Keratinocyte (primary cell): ENCODE data around the gene PRRC2B. TPM values are rescaled to one million over a fixed set of nuclear protein-coding genes. Genes with fewer than 3 reads are reported as not detected.

ENCODE experiments used
- DNase-seq: peaks from one replicate; pipeline ENCODE4 v3.0.0-alpha.2; 2011; ENCODE audit warnings: low read depth, missing footprints, low spot score
- FAIRE-seq: peaks from 2 replicates; lab custom pipeline; 2011; peaks lifted over from hg19 to GRCh38; lab: Jason Lieb, UNC
- H2AFZ ChIP-seq: 2 replicates; pipeline ENCODE4 v1.6.0; 2012; ENCODE audit warnings: low read length, control low read depth, inconsistent platforms; ENCODE audit not compliant: control insufficient read depth
- H3K27ac ChIP-seq: 2 replicates; pipeline ENCODE4 v1.5.1; 2011; ENCODE audit warnings: low read length; ENCODE audit not compliant: control insufficient read depth, insufficient read depth
- H3K27me3 ChIP-seq: 3 replicates; pipeline ENCODE4 v1.6.0; 2011; ENCODE audit warnings: low read length; ENCODE audit not compliant: control insufficient read depth, insufficient read depth; ENCODE audit errors: extremely low read depth
- H3K36me3 ChIP-seq, 2 experiments: 2 replicates in 1 of 2; 3 replicates in 1 of 2; pipeline ENCODE4 v1.5.1; 2011; ENCODE audit warnings: low read length in 2 of 2, mild to moderate bottlenecking in 1 of 2; ENCODE audit not compliant: control insufficient read depth in 2 of 2, insufficient read depth in 2 of 2; ENCODE audit errors: extremely low read depth in 1 of 2
- H3K4me1 ChIP-seq: 3 replicates; pipeline ENCODE4 v1.5.1; 2011; ENCODE audit warnings: low read length; ENCODE audit not compliant: control insufficient read depth, insufficient read depth; ENCODE audit errors: extremely low read depth
- H3K4me2 ChIP-seq: 3 replicates; pipeline ENCODE4 v1.6.0; 2011; ENCODE audit warnings: low read depth, low read length; ENCODE audit not compliant: control insufficient read depth, insufficient read depth; ENCODE audit errors: extremely low read depth
- H3K4me3 ChIP-seq, 3 experiments: fragments of 200-600 bp in 1 of 3; sonication (generic) in 1 of 3; 2 replicates in 2 of 3; 3 replicates in 1 of 3; pipeline ENCODE4 v1.5.1; 2011 to 2016; ENCODE audit warnings: low read length in 3 of 3, mild to moderate bottlenecking in 3 of 3, control low read depth in 2 of 3, inconsistent platforms in 1 of 3, low read depth in 1 of 3, mixed read lengths in 1 of 3, mixed run types in 1 of 3, moderate library complexity in 1 of 3; ENCODE audit not compliant: control insufficient read depth in 2 of 3, insufficient read depth in 2 of 3; ENCODE audit errors: extremely low read depth in 1 of 3
- H3K79me2 ChIP-seq: 2 replicates; pipeline ENCODE4 v1.6.0; 2012; ENCODE audit warnings: low read length; ENCODE audit not compliant: control insufficient read depth, insufficient read depth
- H3K9ac ChIP-seq: 3 replicates; pipeline ENCODE4 v1.6.0; 2011; ENCODE audit warnings: low read length; ENCODE audit not compliant: control insufficient read depth, insufficient read depth; ENCODE audit errors: extremely low read depth
- H3K9me1 ChIP-seq: 3 replicates; pipeline ENCODE4 v1.6.0; 2011; ENCODE audit warnings: low read length; ENCODE audit not compliant: control insufficient read depth, insufficient read depth; ENCODE audit errors: extremely low read depth
- H3K9me3 ChIP-seq: 2 replicates; pipeline ENCODE4 v1.5.1; 2012; ENCODE audit warnings: low read depth, low read length; ENCODE audit not compliant: control insufficient read depth
- H4K20me1 ChIP-seq: 3 replicates; pipeline ENCODE4 v1.6.0; 2011; ENCODE audit warnings: low read length; ENCODE audit not compliant: control insufficient read depth, insufficient read depth; ENCODE audit errors: extremely low read depth
- EZH2 ChIP-seq: IDR thresholded peaks from one replicate; pipeline ENCODE4 v1.6.1; 2012; ENCODE audit warnings: inconsistent platforms, mild to moderate bottlenecking, low read length, moderate library complexity
- dilution Hi-C: fragments of 300-500 bp; cut with MboI; formaldehyde crosslinking; loops from one replicate; pipeline ENCODE4 v1.7.0; 2020; ENCODE audit warnings: low sequenced_read_pairs; ENCODE audit not compliant: extremely low pct_ligation_motif_present
- polyA plus RNA-seq, 5 experiments: library from polyadenylated mRNA; depleted of rRNA in 3 of 5; stranded (reverse) in 3 of 5; stranded (forward) in 1 of 5; unstranded in 1 of 5; fragments of >200 nt; gene quantifications; 1 replicate in 1 of 5; 2 replicates in 3 of 5; 3 replicates in 1 of 5; pipeline versions ENCODE4 v1.2.1 to v1.2.3, GENCODE V29; 2011 to 2012; ENCODE audit warnings: missing spikeins in 2 of 5, low read depth in 1 of 5, low replicate concordance in 1 of 5
- TF ChIP-seq, protein P1 (sequence below), 3 experiments: IDR thresholded peaks in 1 of 3; conservative IDR thresholded peaks in 1 of 3; optimal IDR thresholded peaks in 1 of 3; 2 replicates in 2 of 3; 3 replicates in 1 of 3; pipeline versions ENCODE3 to v1.5.1; 2011; ENCODE audit warnings: low read length in 3 of 3, mild to moderate bottlenecking in 3 of 3, moderate library complexity in 2 of 3, control low read depth in 1 of 3, inconsistent platforms in 1 of 3; ENCODE audit not compliant: insufficient read depth in 2 of 3; ENCODE audit errors: extremely low read depth in 1 of 3

Gene PRRC2B
- polyA plus RNA-seq, 1 donor (not counting 4 experiments of a cell fraction or from before 2014, with no cell fraction given) = 20.8 TPM

DNA sequence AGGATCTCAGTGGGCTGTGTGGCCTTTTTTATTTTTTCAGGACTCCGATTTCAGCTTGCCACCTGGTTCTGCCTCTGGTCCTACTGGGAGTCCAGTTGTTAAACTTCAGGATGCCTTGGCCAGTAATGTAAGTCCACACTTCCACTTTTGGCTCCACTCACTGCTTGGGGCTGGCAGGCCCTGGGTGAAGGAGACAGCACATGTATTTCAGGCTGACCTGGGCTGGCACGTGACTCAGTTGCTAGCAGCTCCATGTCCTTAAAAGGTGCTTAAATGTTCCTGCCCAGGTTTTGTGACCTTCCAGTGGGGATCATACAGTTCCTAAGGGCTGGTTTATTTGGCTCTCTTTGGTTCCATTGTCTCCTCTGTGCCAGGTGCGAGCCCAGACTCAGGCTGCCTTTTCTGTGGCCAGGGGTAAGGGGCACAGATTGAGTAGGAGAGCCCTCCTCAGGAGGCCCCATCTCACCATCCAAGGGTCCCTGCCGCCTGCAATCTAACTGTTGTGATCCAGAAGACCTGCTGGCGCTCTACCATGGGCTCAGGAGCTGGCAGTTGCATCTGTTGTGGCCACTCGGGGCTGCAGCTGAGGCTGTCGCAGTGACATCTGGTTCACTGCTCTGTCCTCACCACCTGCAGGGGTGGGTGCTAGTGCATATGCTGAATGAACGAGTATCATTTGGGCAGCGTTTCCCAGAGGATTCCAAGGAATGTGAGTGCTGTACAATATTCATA, 89.6 kb downstream of the PRRC2B start:
- peaks cover 7% of the 10 kb centered on the region for H4K20me1 ChIP-seq

DNA sequence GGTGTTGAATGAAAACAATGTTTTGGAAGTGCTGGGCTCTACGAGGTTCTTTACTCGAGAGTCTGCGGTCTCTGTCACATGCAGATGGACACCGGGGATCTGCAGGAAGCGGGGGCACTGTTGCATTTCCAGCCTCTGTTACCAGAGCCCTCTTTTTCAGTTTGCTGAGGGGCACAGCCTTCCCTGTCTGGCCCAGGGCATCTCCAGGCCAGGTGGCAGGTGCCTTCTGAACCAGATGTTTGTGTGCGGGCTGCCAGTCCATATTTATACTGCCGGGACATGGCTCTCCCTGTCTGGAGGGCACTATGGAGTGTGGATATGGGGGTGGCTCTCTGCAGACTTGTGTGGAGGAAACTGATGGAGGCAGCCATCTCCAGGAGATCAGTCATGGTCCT, 90.2 kb downstream of the PRRC2B start:
- no peak overlapping the region for H3K9ac ChIP-seq
- H3K4me1 ChIP-seq = peaks cover 4% of the 10 kb centered on the region
- peaks cover 4% of the 10 kb centered on the region for H3K79me2 ChIP-seq
- H3K9me1 ChIP-seq = no peaks in the 10 kb centered on the region
- peaks cover 4% of the 10 kb centered on the region for H4K20me1 ChIP-seq
- no peak overlapping the region for H3K4me3 ChIP-seq
- H3K9me3 ChIP-seq = no peaks in the 10 kb centered on the region
- peaks cover 72 to 73% of the 10 kb centered on the region in 2 experiments for H3K36me3 ChIP-seq
- dilution Hi-C loops = no loop called here
- FAIRE-seq (no peak), DNase-seq (no peak)
- TF ChIP-seq EZH2 = no peak
- TF ChIP-seq, protein P1, sequence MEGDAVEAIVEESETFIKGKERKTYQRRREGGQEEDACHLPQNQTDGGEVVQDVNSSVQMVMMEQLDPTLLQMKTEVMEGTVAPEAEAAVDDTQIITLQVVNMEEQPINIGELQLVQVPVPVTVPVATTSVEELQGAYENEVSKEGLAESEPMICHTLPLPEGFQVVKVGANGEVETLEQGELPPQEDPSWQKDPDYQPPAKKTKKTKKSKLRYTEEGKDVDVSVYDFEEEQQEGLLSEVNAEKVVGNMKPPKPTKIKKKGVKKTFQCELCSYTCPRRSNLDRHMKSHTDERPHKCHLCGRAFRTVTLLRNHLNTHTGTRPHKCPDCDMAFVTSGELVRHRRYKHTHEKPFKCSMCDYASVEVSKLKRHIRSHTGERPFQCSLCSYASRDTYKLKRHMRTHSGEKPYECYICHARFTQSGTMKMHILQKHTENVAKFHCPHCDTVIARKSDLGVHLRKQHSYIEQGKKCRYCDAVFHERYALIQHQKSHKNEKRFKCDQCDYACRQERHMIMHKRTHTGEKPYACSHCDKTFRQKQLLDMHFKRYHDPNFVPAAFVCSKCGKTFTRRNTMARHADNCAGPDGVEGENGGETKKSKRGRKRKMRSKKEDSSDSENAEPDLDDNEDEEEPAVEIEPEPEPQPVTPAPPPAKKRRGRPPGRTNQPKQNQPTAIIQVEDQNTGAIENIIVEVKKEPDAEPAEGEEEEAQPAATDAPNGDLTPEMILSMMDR (optimal IDR thresholded peaks at IDR 0.05 in 1 of 3, IDR thresholded peaks at IDR 0.05 in 1 of 3, conservative IDR thresholded peaks at IDR 0.05 in 1 of 3; ENCODE audit: extremely low read depth in 1 of 3, insufficient read depth in 2 of 3, low read length in 3 of 3) = no peak
- H2AFZ ChIP-seq = no peak overlapping the region
- H3K27me3 ChIP-seq = no peaks in the 10 kb centered on the region
- no peak overlapping the region for H3K4me2 ChIP-seq
- no peak overlapping the region for H3K27ac ChIP-seq

More for the DNA sequence above, 89.6 kb downstream of the PRRC2B start:
- Histone ChIP-seq H2AFZ (no peak overlapping the region), H3K4me3 (no peak overlapping the region), H3K4me1 (peaks cover 4% of the 10 kb centered on the region), H3K36me3 (peaks cover 72 to 74% of the 10 kb centered on the region in 2 experiments), H3K9me1 (no peaks in the 10 kb centered on the region), H3K9ac (no peak overlapping the region), H3K9me3 (no peaks in the 10 kb centered on the region), H3K79me2 (peaks cover 7% of the 10 kb centered on the region), H3K4me2 (no peak overlapping the region), H3K27ac (no peak overlapping the region), H3K27me3 (no peaks in the 10 kb centered on the region)
- TF ChIP-seq EZH2 = no peak
- TF ChIP-seq, protein P1 (optimal IDR thresholded peaks at IDR 0.05 in 1 of 3, IDR thresholded peaks at IDR 0.05 in 1 of 3, conservative IDR thresholded peaks at IDR 0.05 in 1 of 3; ENCODE audit: extremely low read depth in 1 of 3, insufficient read depth in 2 of 3, low read length in 3 of 3) = no peak
- no peak for FAIRE-seq
- DNase-seq = no peak
- dilution Hi-C loops = no loop called here
